ENCODE measurements around the gene CCL22. TPM values are rescaled to one million over a fixed set of nuclear protein-coding genes. Genes with fewer than 3 reads are reported as not detected.

The CCL22 gene
- total and polyA plus RNA-seq, 2 donors (not counting 1 experiment from before 2014, with no cell fraction given), result not detected

GRCh38 chr16:57389087-57389468 is 30.5 kb downstream of the CCL22 start:
- H3K4me3 ChIP-seq (replicated peaks in 1 of 4; ENCODE audit: control extremely low read depth in 1 of 4, insufficient read depth in 1 of 4, low read depth in 3 of 4, low read length in 4 of 4), result no peak overlapping the region
- no peak overlapping the region for H3K9ac ChIP-seq (ENCODE audit: insufficient read depth, low read length)
- H2AFZ ChIP-seq (ENCODE audit: low read length), result no peak overlapping the region
- no peaks in the 10 kb centered on the region for H3K79me2 ChIP-seq (ENCODE audit: control insufficient read depth, insufficient read depth, low read length)
- H4K20me1 ChIP-seq (ENCODE audit: control insufficient read depth, extremely low read depth, insufficient read depth, low read length), result no peaks in the 10 kb centered on the region
- no peak for TF ChIP-seq EZH2 (IDR thresholded peaks at IDR 0.05; ENCODE audit: low read length, missing control alignments)
- TF ChIP-seq, protein P1, sequence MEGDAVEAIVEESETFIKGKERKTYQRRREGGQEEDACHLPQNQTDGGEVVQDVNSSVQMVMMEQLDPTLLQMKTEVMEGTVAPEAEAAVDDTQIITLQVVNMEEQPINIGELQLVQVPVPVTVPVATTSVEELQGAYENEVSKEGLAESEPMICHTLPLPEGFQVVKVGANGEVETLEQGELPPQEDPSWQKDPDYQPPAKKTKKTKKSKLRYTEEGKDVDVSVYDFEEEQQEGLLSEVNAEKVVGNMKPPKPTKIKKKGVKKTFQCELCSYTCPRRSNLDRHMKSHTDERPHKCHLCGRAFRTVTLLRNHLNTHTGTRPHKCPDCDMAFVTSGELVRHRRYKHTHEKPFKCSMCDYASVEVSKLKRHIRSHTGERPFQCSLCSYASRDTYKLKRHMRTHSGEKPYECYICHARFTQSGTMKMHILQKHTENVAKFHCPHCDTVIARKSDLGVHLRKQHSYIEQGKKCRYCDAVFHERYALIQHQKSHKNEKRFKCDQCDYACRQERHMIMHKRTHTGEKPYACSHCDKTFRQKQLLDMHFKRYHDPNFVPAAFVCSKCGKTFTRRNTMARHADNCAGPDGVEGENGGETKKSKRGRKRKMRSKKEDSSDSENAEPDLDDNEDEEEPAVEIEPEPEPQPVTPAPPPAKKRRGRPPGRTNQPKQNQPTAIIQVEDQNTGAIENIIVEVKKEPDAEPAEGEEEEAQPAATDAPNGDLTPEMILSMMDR (conservative IDR thresholded peaks at IDR 0.05 in 1 of 2, IDR thresholded peaks at IDR 0.05 in 1 of 2; ENCODE audit: low read depth in 1 of 2, low read length in 2 of 2), result no peak
- no peaks in the 10 kb centered on the region for H3K4me1 ChIP-seq (ENCODE audit: control insufficient read depth, extremely low read depth, insufficient read depth, low read length)
- DNase-seq (ENCODE audit: low read depth in 2 of 2), result no peak
- H3K27ac ChIP-seq (ENCODE audit: insufficient read depth, low read length), result no peak overlapping the region
- peaks cover 4% of the 10 kb centered on the region for H3K27me3 ChIP-seq (ENCODE audit: control insufficient read depth, insufficient read depth, low read length)
- H3K4me2 ChIP-seq (ENCODE audit: extremely low read depth, insufficient read depth, low read length), result no peak overlapping the region
- H3K36me3 ChIP-seq (ENCODE audit: control insufficient read depth, insufficient read depth, low read length), result no peaks in the 10 kb centered on the region
- H3K9me3 ChIP-seq (ENCODE audit: control insufficient read depth, insufficient read depth, low read depth, low read length), result no peaks in the 10 kb centered on the region

DNA sequence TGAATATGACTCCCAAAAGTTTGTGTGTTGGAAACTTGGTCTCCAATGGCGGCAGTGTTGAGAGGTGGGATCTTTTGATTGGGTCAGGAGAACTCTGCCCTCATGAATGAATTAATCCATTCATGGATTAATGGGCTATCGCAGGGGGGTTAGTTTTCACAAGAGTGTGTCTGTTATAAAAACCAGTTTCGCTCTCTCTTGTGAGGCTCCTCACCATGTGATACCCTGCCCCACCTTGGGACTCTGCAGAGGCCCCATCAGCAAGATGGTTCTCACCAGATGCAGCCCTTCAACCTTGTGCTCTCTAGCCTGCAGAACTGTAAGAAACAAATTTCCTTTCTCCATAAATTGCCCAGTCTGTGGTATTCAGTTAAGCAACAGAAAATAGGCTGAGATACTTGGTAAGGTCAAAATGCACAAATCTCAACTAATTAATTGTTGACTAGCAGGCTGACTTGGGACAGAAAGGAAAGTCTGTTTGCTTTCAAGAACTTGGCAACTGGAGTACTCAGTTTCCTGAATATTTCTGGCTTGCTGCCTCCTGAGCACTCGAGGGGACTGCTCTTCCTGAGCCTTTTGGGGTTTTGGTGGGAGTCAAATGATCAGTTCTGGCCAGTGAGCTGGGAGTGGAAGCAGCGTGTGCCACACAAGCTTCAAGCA is 32.2 kb downstream of the CCL22 start:
- H3K9ac ChIP-seq (ENCODE audit: insufficient read depth, low read length), result no peak overlapping the region

GRCh38 chr16:57391300-57391699 is 32.7 kb downstream of the CCL22 start:
- Histone ChIP-seq H3K36me3 (ENCODE audit: control insufficient read depth, insufficient read depth, low read length) (no peaks in the 10 kb centered on the region), H4K20me1 (ENCODE audit: control insufficient read depth, extremely low read depth, insufficient read depth, low read length) (no peaks in the 10 kb centered on the region), H3K27me3 (ENCODE audit: control insufficient read depth, insufficient read depth, low read length) (peaks cover 4% of the 10 kb centered on the region), H3K4me3 (replicated peaks in 1 of 4; ENCODE audit: control extremely low read depth in 1 of 4, insufficient read depth in 1 of 4, low read depth in 3 of 4, low read length in 4 of 4) (no peak overlapping the region), H3K79me2 (ENCODE audit: control insufficient read depth, insufficient read depth, low read length) (no peaks in the 10 kb centered on the region), H3K4me2 (ENCODE audit: extremely low read depth, insufficient read depth, low read length) (no peak overlapping the region), H3K9me3 (ENCODE audit: control insufficient read depth, insufficient read depth, low read depth, low read length) (no peaks in the 10 kb centered on the region), H3K27ac (ENCODE audit: insufficient read depth, low read length) (no peak overlapping the region), H3K9ac (ENCODE audit: insufficient read depth, low read length) (no peak overlapping the region), H2AFZ (ENCODE audit: low read length) (no peak overlapping the region), H3K4me1 (ENCODE audit: control insufficient read depth, extremely low read depth, insufficient read depth, low read length) (no peaks in the 10 kb centered on the region)
- DNase-seq (ENCODE audit: low read depth in 2 of 2), result no peak
- TF ChIP-seq, protein P1 (conservative IDR thresholded peaks at IDR 0.05 in 1 of 2, IDR thresholded peaks at IDR 0.05 in 1 of 2; ENCODE audit: low read depth in 1 of 2, low read length in 2 of 2), result no peak
- no peak for TF ChIP-seq EZH2 (IDR thresholded peaks at IDR 0.05; ENCODE audit: low read length, missing control alignments)

More for the DNA sequence above, 32.2 kb downstream of the CCL22 start:
- Histone ChIP-seq H3K4me3 (replicated peaks in 1 of 4; ENCODE audit: control extremely low read depth in 1 of 4, insufficient read depth in 1 of 4, low read depth in 3 of 4, low read length in 4 of 4) (no peak overlapping the region), H2AFZ (ENCODE audit: low read length) (no peak overlapping the region), H3K27me3 (ENCODE audit: control insufficient read depth, insufficient read depth, low read length) (peaks cover 4% of the 10 kb centered on the region), H3K4me1 (ENCODE audit: control insufficient read depth, extremely low read depth, insufficient read depth, low read length) (no peaks in the 10 kb centered on the region), H3K27ac (ENCODE audit: insufficient read depth, low read length) (no peak overlapping the region), H3K4me2 (ENCODE audit: extremely low read depth, insufficient read depth, low read length) (no peak overlapping the region), H3K79me2 (ENCODE audit: control insufficient read depth, insufficient read depth, low read length) (no peaks in the 10 kb centered on the region), H3K36me3 (ENCODE audit: control insufficient read depth, insufficient read depth, low read length) (no peaks in the 10 kb centered on the region), H4K20me1 (ENCODE audit: control insufficient read depth, extremely low read depth, insufficient read depth, low read length) (no peaks in the 10 kb centered on the region), H3K9me3 (ENCODE audit: control insufficient read depth, insufficient read depth, low read depth, low read length) (no peaks in the 10 kb centered on the region)
- TF ChIP-seq, protein P1 (conservative IDR thresholded peaks at IDR 0.05 in 1 of 2, IDR thresholded peaks at IDR 0.05 in 1 of 2; ENCODE audit: low read depth in 1 of 2, low read length in 2 of 2), result no peak
- no peak for TF ChIP-seq EZH2 (IDR thresholded peaks at IDR 0.05; ENCODE audit: low read length, missing control alignments)
- no peak for DNase-seq (ENCODE audit: low read depth in 2 of 2)
